Caco-2 (cell line): ENCODE data around the gene MTFP1. TPM values are rescaled to one million over a fixed set of nuclear protein-coding genes. Genes with fewer than 3 reads are reported as not detected.
"Not testable (repeated sequence)": the region's sequence is repeated elsewhere in the genome, so short reads cannot be mapped to it uniquely, and the experiment has no call there.

Source experiments
- BruUV-seq: library from RNA; stranded (reverse); fragments of 400-500 nt; replicated peaks from 2 replicates; lab custom pipeline; 2021; lab: Mats Ljungman, UMichigan
- CTCF ChIA-PET: fragments of 300-600 bp; sonication (Branson Sonifier 250); formaldehyde crosslinking; loops from one replicate; lab custom pipeline; 2022; ENCODE audit warnings: antibody characterized with exemption; lab: Charles Lee
- POLR2A ChIA-PET: fragments of 300-600 bp; sonication (Branson Sonifier 250); formaldehyde crosslinking; loops from one replicate; lab custom pipeline; 2022; ENCODE audit warnings: antibody characterized with exemption; lab: Charles Lee
- DNase-seq, 2 experiments: peaks; one replicate each; pipeline versions ENCODE4 v3.0.0 to v3.0.0-alpha.2; 2020 to 2022
- H3K27me3 ChIP-seq: replicated peaks from 2 replicates; pipeline ENCODE4 v1.6.0; 2011; ENCODE audit warnings: low read length; ENCODE audit not compliant: control insufficient read depth, insufficient read depth
- H3K36me3 ChIP-seq: 2 replicates; pipeline ENCODE4 v1.5.1; 2011; ENCODE audit warnings: low read length; ENCODE audit not compliant: control insufficient read depth, insufficient read depth
- H3K4me1 ChIP-seq: fragments of 250-450 bp; sonication (Bioruptor Pico); 2 replicates; pipeline ENCODE4 v1.5.1; 2020; ENCODE audit warnings: mild to moderate bottlenecking
- H3K4me3 ChIP-seq: 2 replicates; pipeline ENCODE4 v1.5.1; 2011; ENCODE audit warnings: low read depth, mild to moderate bottlenecking, control low read depth, low read length
- H3K9me3 ChIP-seq: fragments of 250-450 bp; sonication (Bioruptor Pico); 2 replicates; pipeline ENCODE4 v1.5.1; 2020; ENCODE audit warnings: mild to moderate bottlenecking, moderate library complexity
- H3K27ac Mint-ChIP-seq: one replicate; pipeline ENCODE4 v1.8.0; 2022; ENCODE audit warnings: mixed read lengths; ENCODE audit not compliant: unreplicated experiment
- H3K27me3 Mint-ChIP-seq: one replicate; pipeline ENCODE4 v1.8.0; 2022; ENCODE audit warnings: mixed read lengths; ENCODE audit not compliant: insufficient read depth, unreplicated experiment
- H3K36me3 Mint-ChIP-seq: one replicate; pipeline ENCODE4 v1.8.0; 2022; ENCODE audit warnings: mild to moderate bottlenecking, mixed read lengths; ENCODE audit not compliant: insufficient read depth, unreplicated experiment
- H3K4me1 Mint-ChIP-seq: one replicate; pipeline ENCODE4 v1.8.0; 2022; ENCODE audit warnings: low read depth, mixed read lengths; ENCODE audit not compliant: unreplicated experiment
- H3K4me3 Mint-ChIP-seq: one replicate; pipeline ENCODE4 v1.8.0; 2022; ENCODE audit warnings: mild to moderate bottlenecking, moderate library complexity, mixed read lengths; ENCODE audit not compliant: unreplicated experiment
- H3K9me3 Mint-ChIP-seq: one replicate; pipeline ENCODE4 v1.8.0; 2022; ENCODE audit warnings: mixed read lengths; ENCODE audit not compliant: unreplicated experiment
- intact Hi-C: fragments of 100-400 bp; cut with micrococcal nuclease; formaldehyde crosslinking; loops from one replicate; pipeline ENCODE4 v1.10.0; 2022; ENCODE audit not compliant: unreplicated experiment
- total RNA-seq: library from RNA; stranded (reverse); gene quantifications from 2 replicates; pipeline ENCODE4 v1.2.3, GENCODE V29; 2022
- TF ChIP-seq, protein P1 (sequence below), 2 experiments: fragments of 200-600 bp in 1 of 2; IDR thresholded peaks; 1 replicate in 1 of 2; 2 replicates in 1 of 2; pipeline versions ENCODE4 v1.5.1 to v1.8.0; 2011 to 2022; ENCODE audit warnings: antibody characterized with exemption in 1 of 2, control low read depth in 1 of 2, inconsistent platforms in 1 of 2, low read depth in 1 of 2, low read length in 1 of 2, mild to moderate bottlenecking in 1 of 2, moderate library complexity in 1 of 2; ENCODE audit not compliant: insufficient read depth in 1 of 2, severe bottlenecking in 1 of 2, unreplicated experiment in 1 of 2

MTFP1 gene
- total RNA-seq, 1 experiment from 2014 or later: 20.6 TPM

- no TSS peak for BruUV-seq
- peaks cover 1% of the 10 kb centered on the region for H3K36me3 ChIP-seq
- H3K27ac Mint-ChIP-seq: no peak overlapping the region
- ChIA-PET POLR2A (interaction anchor here (0.6 kb wide), 1 partner anchor 30 kb away, joined by 3 read pairs; no protein-coding TSS in a partner anchor), CTCF (no interaction called here)
- H3K4me3 ChIP-seq: no peak overlapping the region
- no peaks in the 10 kb centered on the region for H3K27me3 Mint-ChIP-seq
- no peaks in the 10 kb centered on the region for H3K27me3 ChIP-seq
- H3K9me3 Mint-ChIP-seq: no peaks in the 10 kb centered on the region
- no peak for DNase-seq
- H3K4me1 Mint-ChIP-seq: peaks cover 14% of the 10 kb centered on the region
- peaks cover 8% of the 10 kb centered on the region for H3K36me3 Mint-ChIP-seq
- no peak overlapping the region for H3K4me3 Mint-ChIP-seq
- H3K9me3 ChIP-seq: no peaks in the 10 kb centered on the region
- intact Hi-C loops: no loop called here
- TF ChIP-seq, protein P1, sequence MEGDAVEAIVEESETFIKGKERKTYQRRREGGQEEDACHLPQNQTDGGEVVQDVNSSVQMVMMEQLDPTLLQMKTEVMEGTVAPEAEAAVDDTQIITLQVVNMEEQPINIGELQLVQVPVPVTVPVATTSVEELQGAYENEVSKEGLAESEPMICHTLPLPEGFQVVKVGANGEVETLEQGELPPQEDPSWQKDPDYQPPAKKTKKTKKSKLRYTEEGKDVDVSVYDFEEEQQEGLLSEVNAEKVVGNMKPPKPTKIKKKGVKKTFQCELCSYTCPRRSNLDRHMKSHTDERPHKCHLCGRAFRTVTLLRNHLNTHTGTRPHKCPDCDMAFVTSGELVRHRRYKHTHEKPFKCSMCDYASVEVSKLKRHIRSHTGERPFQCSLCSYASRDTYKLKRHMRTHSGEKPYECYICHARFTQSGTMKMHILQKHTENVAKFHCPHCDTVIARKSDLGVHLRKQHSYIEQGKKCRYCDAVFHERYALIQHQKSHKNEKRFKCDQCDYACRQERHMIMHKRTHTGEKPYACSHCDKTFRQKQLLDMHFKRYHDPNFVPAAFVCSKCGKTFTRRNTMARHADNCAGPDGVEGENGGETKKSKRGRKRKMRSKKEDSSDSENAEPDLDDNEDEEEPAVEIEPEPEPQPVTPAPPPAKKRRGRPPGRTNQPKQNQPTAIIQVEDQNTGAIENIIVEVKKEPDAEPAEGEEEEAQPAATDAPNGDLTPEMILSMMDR (IDR thresholded peaks at IDR 0.05; ENCODE audit: insufficient read depth in 1 of 2, low read depth in 1 of 2, low read length in 1 of 2, severe bottlenecking in 1 of 2, unreplicated experiment in 1 of 2): no peak
- peaks cover 9% of the 10 kb centered on the region; the same call in 1 of the 2 replicates for H3K4me1 ChIP-seq
Observed at GRCh38 chr22:30402028-30402765, 23.4 kb upstream of the MTFP1 start.

GRCh38 chr22:30402766-30403104, 22.8 kb upstream of the MTFP1 start:
- not testable (repeated sequence) for H3K4me3 Mint-ChIP-seq

DNA sequence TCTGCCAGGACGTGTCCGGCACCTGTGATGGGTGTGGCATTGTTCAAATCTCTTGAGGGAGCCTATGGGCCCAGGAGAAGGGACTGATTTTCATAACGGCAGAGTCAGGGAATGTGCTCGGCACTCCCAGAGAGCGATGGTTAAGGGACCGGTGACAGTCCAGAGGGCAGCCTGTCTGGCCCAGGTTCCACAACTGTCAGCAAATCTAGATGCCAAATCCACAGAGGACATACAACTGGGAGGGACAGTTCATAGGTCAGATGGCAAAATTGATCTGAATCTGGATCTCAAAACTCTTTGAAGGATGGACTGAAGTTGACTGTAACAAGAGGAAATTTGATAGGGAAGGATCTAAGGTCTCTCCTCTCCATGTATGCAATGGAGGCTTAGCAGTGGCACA, 21.3 kb upstream of the MTFP1 start:
- no peaks in the 10 kb centered on the region for H3K27me3 ChIP-seq
- H3K36me3 ChIP-seq: peaks cover 1% of the 10 kb centered on the region
- Mint-ChIP-seq H3K27me3 (no peaks in the 10 kb centered on the region), H3K4me3 (no peak overlapping the region), H3K9me3 (no peaks in the 10 kb centered on the region), H3K36me3 (peaks cover 11% of the 10 kb centered on the region), H3K4me1 (no peaks in the 10 kb centered on the region), H3K27ac (no peak overlapping the region)
- intact Hi-C loops: no loop called here
- no peak overlapping the region for H3K4me3 ChIP-seq
- TF ChIP-seq, protein P1 (IDR thresholded peaks at IDR 0.05; ENCODE audit: insufficient read depth in 1 of 2, low read depth in 1 of 2, low read length in 1 of 2, severe bottlenecking in 1 of 2, unreplicated experiment in 1 of 2): no peak
- no TSS peak for BruUV-seq
- DNase-seq: no peak
- POLR2A ChIA-PET: no interaction called here
- CTCF ChIA-PET: no interaction called here
- no peaks in the 10 kb centered on the region for H3K9me3 ChIP-seq
- H3K4me1 ChIP-seq: no peaks in the 10 kb centered on the region

More at GRCh38 chr22:30402766-30403104, 22.8 kb upstream of the MTFP1 start:
- H3K36me3 ChIP-seq, H3K4me1 ChIP-seq, H3K4me3 ChIP-seq, POLR2A ChIA-PET, H3K9me3 Mint-ChIP-seq, CTCF ChIA-PET, H3K27me3 Mint-ChIP-seq, DNase-seq, H3K36me3 Mint-ChIP-seq, BruUV-seq, H3K27ac Mint-ChIP-seq, H3K9me3 ChIP-seq, H3K27me3 ChIP-seq, intact Hi-C loops: not testable (repeated sequence)
- H3K4me1 Mint-ChIP-seq: peaks cover 13% of the 10 kb centered on the region
